OCI-LY3 (cell line): ENCODE data around the gene GPR89B.
"Not testable (repeated sequence)": the region's sequence is repeated elsewhere in the genome, so short reads cannot be mapped to it uniquely, and the experiment has no call there.

Experiments
- H2AFZ ChIP-seq: fragments of 200-600, 300-600 bp; shearing (Covaris generic); 2 replicates; pipeline ENCODE4 v1.6.0; 2014; ENCODE audit warnings: antibody characterized with exemption, low read depth, low read length
- H3K27ac ChIP-seq: fragments of 200-600, 300-600 bp; sonication (generic); 2 replicates; pipeline ENCODE4 v1.5.1; 2014; ENCODE audit warnings: mild to moderate bottlenecking, low read length, moderate library complexity, mixed read lengths
- H3K27me3 ChIP-seq: fragments of 200-600, 300-600 bp; sonication (generic); 2 replicates; pipeline ENCODE4 v1.6.1; 2014; ENCODE audit warnings: low read depth, low read length, mixed read lengths
- H3K36me3 ChIP-seq: fragments of 200-600, 300-600 bp; sonication (generic); replicated peaks from 2 replicates; pipeline ENCODE3; 2014; ENCODE audit warnings: low read depth, low read length, mixed read lengths
- H3K4me1 ChIP-seq: fragments of 300-600, 200-600 bp; sonication (generic); 2 replicates; pipeline ENCODE4 v1.6.1; 2014; ENCODE audit warnings: low read length, mixed read lengths
- H3K4me2 ChIP-seq: fragments of 200-600, 300-600 bp; sonication (generic); 2 replicates; pipeline ENCODE4 v1.6.1; 2014; ENCODE audit warnings: low read length, mixed read lengths
- H3K4me3 ChIP-seq: fragments of 300-600, 200-600 bp; sonication (generic); 2 replicates; pipeline ENCODE4 v1.5.1; 2014; ENCODE audit warnings: antibody characterized with exemption, mild to moderate bottlenecking, low read length, moderate library complexity
- H3K79me2 ChIP-seq: fragments of 300-600, 200-600 bp; shearing (Covaris generic); 2 replicates; pipeline ENCODE4 v1.6.1; 2014; ENCODE audit warnings: mild to moderate bottlenecking, low read length, mixed read lengths
- H3K9ac ChIP-seq: fragments of 300-600, 200-600 bp; shearing (Covaris generic); 2 replicates; pipeline ENCODE4 v1.6.0; 2014; ENCODE audit warnings: mild to moderate bottlenecking, low read length, moderate library complexity
- H3K9me3 ChIP-seq: fragments of 200-600, 300-600 bp; shearing (Covaris generic); 2 replicates; pipeline ENCODE4 v1.6.1; 2014; ENCODE audit warnings: low read length, mixed read lengths; ENCODE audit not compliant: insufficient read depth
- H4K20me1 ChIP-seq: fragments of 200-600, 300-600 bp; sonication (generic); 2 replicates; pipeline ENCODE4 v1.6.1; 2016; ENCODE audit warnings: low read length, mixed read lengths; ENCODE audit not compliant: insufficient read depth

GPR89B gene

GRCh38 chr1:147959680-147960079 lies 31.5 kb downstream of the GPR89B start:
- not testable (repeated sequence) for H3K4me2 ChIP-seq, H3K27me3 ChIP-seq

GRCh38 chr1:147964575-147964974 lies 36.4 kb downstream of the GPR89B start:
- H3K9me3 ChIP-seq, H3K36me3 ChIP-seq, H3K79me2 ChIP-seq, H3K4me3 ChIP-seq, H3K27me3 ChIP-seq, H3K9ac ChIP-seq, H3K27ac ChIP-seq, H3K4me1 ChIP-seq, H2AFZ ChIP-seq, H4K20me1 ChIP-seq, H3K4me2 ChIP-seq: not testable (repeated sequence)

More at GRCh38 chr1:147959680-147960079, 31.5 kb downstream of the GPR89B start:
- H4K20me1 ChIP-seq, H3K79me2 ChIP-seq, H2AFZ ChIP-seq, H3K4me1 ChIP-seq, H3K9ac ChIP-seq, H3K36me3 ChIP-seq, H3K9me3 ChIP-seq, H3K4me3 ChIP-seq, H3K27ac ChIP-seq: not testable (repeated sequence)

- not testable (repeated sequence) for H3K79me2 ChIP-seq, H3K27me3 ChIP-seq, H3K4me3 ChIP-seq, H3K36me3 ChIP-seq, H3K27ac ChIP-seq, H3K4me1 ChIP-seq, H3K9me3 ChIP-seq, H2AFZ ChIP-seq, H3K9ac ChIP-seq, H3K4me2 ChIP-seq, H4K20me1 ChIP-seq
Observed at GRCh38 chr1:147966657-147967056, 38.4 kb downstream of the GPR89B start.

- not testable (repeated sequence) for H3K4me3 ChIP-seq, H3K79me2 ChIP-seq, H3K4me1 ChIP-seq, H2AFZ ChIP-seq, H3K9ac ChIP-seq, H3K36me3 ChIP-seq, H3K27ac ChIP-seq, H4K20me1 ChIP-seq, H3K9me3 ChIP-seq, H3K27me3 ChIP-seq, H3K4me2 ChIP-seq
Observed at GRCh38 chr1:147978896-147979651, 50.9 kb downstream of the GPR89B start.

GRCh38 chr1:147985374-147985773 lies 57.2 kb downstream of the GPR89B start:
- H3K27me3 ChIP-seq, H3K4me1 ChIP-seq, H4K20me1 ChIP-seq, H2AFZ ChIP-seq, H3K4me2 ChIP-seq, H3K4me3 ChIP-seq, H3K79me2 ChIP-seq, H3K9ac ChIP-seq, H3K27ac ChIP-seq, H3K9me3 ChIP-seq, H3K36me3 ChIP-seq: not testable (repeated sequence)

- H2AFZ ChIP-seq = not testable (repeated sequence)
Observed at GRCh38 chr1:147987893-147988292, 59.7 kb downstream of the GPR89B start.

GRCh38 chr1:147992916-147993315 lies 64.7 kb downstream of the GPR89B start:
- not testable (repeated sequence) for H3K9ac ChIP-seq, H4K20me1 ChIP-seq

More at GRCh38 chr1:147987893-147988292, 59.7 kb downstream of the GPR89B start:
- H3K4me1 ChIP-seq, H3K9ac ChIP-seq, H3K4me3 ChIP-seq, H4K20me1 ChIP-seq, H3K79me2 ChIP-seq, H3K4me2 ChIP-seq, H3K9me3 ChIP-seq, H3K36me3 ChIP-seq, H3K27me3 ChIP-seq, H3K27ac ChIP-seq: not testable (repeated sequence)

GRCh38 chr1:147993400-147993799 lies 65.2 kb downstream of the GPR89B start:
- not testable (repeated sequence) for H3K27me3 ChIP-seq, H3K4me1 ChIP-seq, H4K20me1 ChIP-seq, H3K9ac ChIP-seq, H3K9me3 ChIP-seq, H3K36me3 ChIP-seq, H3K4me2 ChIP-seq, H3K4me3 ChIP-seq, H2AFZ ChIP-seq, H3K79me2 ChIP-seq, H3K27ac ChIP-seq

More at GRCh38 chr1:147992916-147993315, 64.7 kb downstream of the GPR89B start:
- H2AFZ ChIP-seq, H3K9me3 ChIP-seq, H3K4me3 ChIP-seq, H3K27ac ChIP-seq, H3K27me3 ChIP-seq, H3K36me3 ChIP-seq, H3K4me2 ChIP-seq, H3K79me2 ChIP-seq, H3K4me1 ChIP-seq: not testable (repeated sequence)

GRCh38 chr1:147993825-147994615 lies 65.8 kb downstream of the GPR89B start:
- H3K4me2 ChIP-seq, H3K36me3 ChIP-seq, H3K4me1 ChIP-seq, H3K9me3 ChIP-seq, H2AFZ ChIP-seq, H3K9ac ChIP-seq, H3K4me3 ChIP-seq, H3K27ac ChIP-seq, H4K20me1 ChIP-seq, H3K79me2 ChIP-seq, H3K27me3 ChIP-seq: not testable (repeated sequence)
